ENCODE data around the gene PDLIM5. TPM values are rescaled to one million over a fixed set of nuclear protein-coding genes. Genes with fewer than 3 reads are reported as not detected.
"Not testable (repeated sequence)": the region's sequence is repeated elsewhere in the genome, so short reads cannot be mapped to it uniquely, and the experiment has no call there.

The PDLIM5 gene
- total RNA-seq, 1 experiment from 2014 or later = 27.2 TPM

- no peak for DNase-seq (ENCODE audit: low read depth)
Observed at GRCh38 chr4:94459462-94460161, 7.9 kb downstream of the PDLIM5 start.

DNA sequence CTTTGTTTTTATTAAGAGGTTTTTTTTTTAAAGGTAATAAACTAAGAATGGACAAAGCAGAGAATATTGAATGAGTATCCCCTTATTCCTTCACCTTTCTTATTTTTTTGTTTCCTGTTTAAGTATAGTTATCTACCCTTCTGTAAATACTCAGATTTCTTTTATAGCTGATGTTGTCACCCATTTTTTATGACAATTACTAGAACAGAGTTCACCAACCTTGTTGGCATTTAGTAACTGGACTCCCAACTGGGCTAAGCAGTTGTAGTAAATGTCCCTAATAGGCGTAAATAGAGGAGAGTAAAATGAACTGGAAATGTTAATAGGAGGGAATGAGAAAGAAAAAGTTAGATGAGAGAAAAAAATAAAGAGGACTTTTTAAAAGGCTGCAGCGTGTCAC, 9.8 kb downstream of the PDLIM5 start:
- no peak for DNase-seq (ENCODE audit: low read depth)

- DNase-seq (ENCODE audit: low read depth) = no peak
Observed at GRCh38 chr4:94462572-94462971, 10.8 kb downstream of the PDLIM5 start.

DNA sequence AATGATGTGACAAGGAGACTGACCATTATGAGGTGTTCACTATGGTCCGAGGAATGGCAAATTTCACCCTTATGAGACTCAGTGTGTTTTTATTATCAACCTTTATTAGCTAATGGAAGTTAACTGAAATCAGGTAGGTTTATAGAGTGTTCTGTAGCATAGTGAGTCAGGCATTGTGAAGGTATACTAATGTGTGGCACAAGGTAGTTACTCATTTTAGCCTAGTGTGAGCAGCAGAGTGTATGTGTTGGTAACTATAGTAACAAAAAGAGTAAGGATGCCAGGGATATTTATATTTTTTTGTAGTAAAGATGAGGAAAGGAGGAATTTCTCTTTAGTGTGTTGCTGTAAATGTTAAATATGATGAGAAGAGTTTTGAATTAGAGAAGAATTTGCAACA, 12.0 kb downstream of the PDLIM5 start:
- peak; percentile 4 for DNase-seq (ENCODE audit: low read depth)

DNA sequence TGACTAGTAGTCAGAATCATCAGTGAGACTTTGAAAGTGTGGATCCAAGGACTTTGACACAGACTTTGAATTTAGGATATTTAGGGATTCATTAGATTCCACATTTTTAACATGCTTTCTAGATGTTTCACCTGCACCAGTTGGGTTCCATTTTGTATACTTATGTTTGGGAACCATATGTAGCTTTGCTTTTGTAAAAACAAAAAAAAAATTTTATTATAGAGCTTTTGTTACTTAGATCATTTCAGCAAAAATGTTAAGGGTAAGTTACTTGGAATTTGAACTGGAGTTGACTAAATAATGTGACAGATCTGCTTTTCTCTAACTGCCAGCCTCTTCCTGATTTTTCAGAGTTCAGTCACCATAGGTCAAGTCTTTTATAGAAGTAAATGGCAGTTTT, 14.6 kb downstream of the PDLIM5 start:
- DNase-seq (ENCODE audit: low read depth) = no peak

- no peak for DNase-seq (ENCODE audit: low read depth)
Observed at GRCh38 chr4:94466923-94467322, 15.2 kb downstream of the PDLIM5 start.

GRCh38 chr4:94468093-94468769, 16.5 kb downstream of the PDLIM5 start:
- DNase-seq (ENCODE audit: low read depth) = no peak

- no peak for DNase-seq (ENCODE audit: low read depth)
Observed at GRCh38 chr4:94469221-94469784, 17.6 kb downstream of the PDLIM5 start.

GRCh38 chr4:94470132-94470531, 18.4 kb downstream of the PDLIM5 start:
- DNase-seq (ENCODE audit: low read depth) = no peak

GRCh38 chr4:94470782-94471181, 19.0 kb downstream of the PDLIM5 start:
- DNase-seq (ENCODE audit: low read depth) = not testable (repeated sequence)

DNA sequence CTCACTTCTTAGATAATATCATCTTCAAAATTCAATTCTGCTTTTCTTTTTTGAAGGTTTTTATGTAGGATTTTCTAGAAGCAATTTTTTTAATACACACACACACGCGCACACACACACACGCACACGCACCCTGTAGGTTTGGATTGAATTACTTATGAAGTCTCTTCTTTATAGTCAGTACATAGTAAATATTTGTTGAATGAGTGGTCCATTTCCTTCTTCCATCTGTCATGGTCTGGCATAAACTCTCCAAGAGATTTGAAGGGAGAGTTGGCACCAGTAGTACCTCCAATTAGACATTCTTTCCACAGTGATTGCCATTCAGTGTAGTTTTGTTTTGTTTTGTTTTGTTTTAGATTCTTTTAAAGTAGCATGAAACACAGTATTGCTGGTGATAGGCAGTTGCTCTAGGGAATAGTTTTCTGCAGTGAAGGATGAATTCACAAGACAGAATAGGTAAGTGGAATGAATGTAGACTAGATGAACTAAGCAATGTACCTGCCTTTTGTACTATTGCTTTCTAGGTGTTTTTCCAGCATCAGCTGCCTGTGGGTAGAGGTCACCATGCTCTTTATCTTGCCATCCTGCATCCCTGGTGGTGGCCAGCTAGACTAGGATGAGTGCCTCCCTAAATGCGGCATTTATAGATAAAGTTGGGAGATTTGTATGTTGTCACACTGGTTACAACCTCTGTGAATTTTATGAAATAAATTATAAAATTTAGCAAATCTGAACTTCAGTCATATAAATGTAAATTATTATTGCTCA, 20.5 kb downstream of the PDLIM5 start:
- DNase-seq (ENCODE audit: low read depth) = peak; percentile 57

DNA sequence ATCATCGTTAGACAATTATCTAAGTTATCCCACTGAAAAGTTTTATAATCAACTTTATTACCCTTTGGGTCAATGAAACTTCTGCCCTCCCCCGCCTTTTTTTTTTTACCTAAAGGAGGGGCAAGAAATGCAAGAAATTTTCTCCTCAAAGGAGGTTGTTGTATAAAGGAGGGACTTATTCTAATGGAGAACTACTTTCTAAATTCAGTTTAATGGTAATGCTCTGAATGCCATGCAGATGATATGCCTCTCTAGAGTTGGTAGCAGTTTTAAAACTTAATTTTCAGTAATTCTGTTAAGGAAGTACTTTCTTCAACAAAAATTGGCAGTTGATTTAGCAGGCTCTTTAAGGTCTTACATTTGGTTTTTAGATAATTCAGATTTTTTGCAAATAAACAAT, 23.3 kb downstream of the PDLIM5 start:
- DNase-seq (ENCODE audit: low read depth) = no peak

GRCh38 chr4:94475794-94476193, 24.1 kb downstream of the PDLIM5 start:
- DNase-seq (ENCODE audit: low read depth) = no peak

GRCh38 chr4:94477227-94477626, 25.5 kb downstream of the PDLIM5 start:
- DNase-seq (ENCODE audit: low read depth) = no peak

DNA sequence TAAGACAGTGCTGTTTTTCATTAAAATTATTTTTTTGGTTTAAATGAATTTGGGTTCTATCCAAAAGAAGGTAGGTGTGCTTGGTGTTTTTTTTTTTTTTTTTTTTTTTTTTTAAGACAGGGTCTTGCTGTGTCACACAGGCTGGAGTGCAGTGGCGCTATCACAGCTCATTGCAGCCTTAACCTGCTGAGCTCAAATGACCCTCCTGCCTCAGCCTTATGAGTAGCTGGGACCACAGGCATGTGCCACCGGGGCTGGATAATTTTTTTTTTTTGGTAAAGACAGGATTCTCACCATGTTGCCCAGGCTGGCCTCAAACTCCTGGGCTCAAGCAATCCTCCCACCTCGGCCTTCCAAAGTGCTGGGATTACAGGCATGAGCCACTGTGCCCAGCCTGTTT, 27.1 kb downstream of the PDLIM5 start:
- not testable (repeated sequence) for DNase-seq (ENCODE audit: low read depth)

GRCh38 chr4:94479358-94480141, 27.8 kb downstream of the PDLIM5 start:
- no peak for DNase-seq (ENCODE audit: low read depth)

DNA sequence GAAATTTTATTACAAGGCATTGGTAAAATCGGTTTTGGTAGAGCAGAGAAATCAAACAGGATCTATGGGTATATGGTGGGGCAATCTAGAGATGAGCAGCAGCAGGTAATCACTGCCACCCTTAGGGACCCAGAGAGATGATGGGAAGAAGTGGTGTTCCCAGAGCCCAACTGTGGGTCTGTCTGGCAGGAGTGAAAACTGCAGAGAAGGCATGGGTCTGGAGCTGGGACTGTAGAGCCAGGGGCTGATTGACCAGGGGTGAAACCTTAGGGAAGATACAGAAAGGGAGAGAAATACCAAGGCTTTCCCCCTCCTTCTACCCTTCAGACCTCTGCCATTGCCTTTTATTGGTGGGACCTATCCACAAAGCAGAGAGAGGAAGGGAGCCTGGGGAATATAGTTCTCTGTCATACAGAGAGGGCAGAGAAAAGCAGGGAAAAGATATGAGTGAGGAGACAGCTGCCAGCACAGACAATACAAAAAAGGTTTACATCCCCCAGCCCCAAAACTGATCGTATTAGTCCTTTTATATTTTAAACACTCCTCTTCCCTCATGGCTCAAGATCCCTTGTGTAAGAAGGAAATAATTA, 28.7 kb downstream of the PDLIM5 start:
- no peak for DNase-seq (ENCODE audit: low read depth)

DNA sequence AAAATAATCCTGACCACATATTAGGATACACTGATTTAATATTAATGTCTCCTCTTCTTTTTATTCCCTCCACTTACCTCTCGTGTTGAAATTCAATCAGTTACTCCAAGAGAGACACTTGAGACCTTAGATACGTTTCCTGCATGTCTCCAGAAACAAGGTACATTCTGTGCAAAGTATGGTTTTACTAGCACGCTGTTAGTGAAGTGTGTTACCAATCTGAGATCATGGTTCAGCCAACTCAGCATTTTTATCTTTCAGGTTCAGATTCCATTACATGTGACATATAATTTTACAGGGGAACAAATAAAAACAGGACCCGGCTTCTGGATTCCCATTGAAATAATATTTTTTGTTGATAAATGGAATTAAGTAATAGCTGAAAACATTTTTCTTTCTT, 32.2 kb downstream of the PDLIM5 start:
- DNase-seq (ENCODE audit: low read depth) = no peak

DNA sequence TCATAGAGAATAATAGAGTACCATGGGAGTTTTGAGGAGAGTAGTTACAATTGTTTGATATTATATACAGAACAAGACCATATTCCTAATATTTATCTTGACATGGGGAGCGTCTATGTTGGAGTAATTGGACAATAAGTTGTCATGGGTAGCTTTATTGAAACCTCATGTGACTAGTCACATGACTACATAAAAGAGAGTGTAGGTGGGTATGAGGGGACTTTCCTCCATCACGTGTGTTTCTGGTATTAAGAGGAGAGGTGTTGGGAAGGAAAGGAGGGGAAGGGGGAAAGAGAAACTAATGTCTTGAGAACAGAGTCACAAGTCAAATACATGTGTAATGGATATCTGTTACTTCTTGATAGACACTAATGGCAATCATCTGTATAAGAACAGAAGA, 33.1 kb downstream of the PDLIM5 start:
- no peak for DNase-seq (ENCODE audit: low read depth)

DNA sequence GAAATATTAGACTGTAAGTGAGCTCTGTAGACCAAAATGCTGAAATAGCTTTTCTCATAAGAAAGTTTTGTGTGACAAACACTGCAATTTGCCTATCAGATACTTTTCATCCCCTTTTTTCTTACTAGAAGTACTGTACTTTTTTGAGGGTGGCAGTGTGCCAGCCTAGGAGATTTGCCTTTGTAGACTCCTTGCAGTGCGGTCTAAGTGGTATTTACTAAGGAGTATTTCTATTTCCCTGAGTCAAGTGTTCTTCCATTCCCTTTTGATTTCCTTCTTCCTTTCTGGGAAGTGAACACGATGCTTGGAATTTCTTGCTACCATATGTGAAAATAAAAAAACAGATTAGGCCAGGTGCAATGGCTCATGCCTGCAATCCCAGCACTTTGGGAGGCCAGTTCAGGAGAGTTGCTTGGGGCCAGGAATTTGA, 34.6 kb downstream of the PDLIM5 start:
- DNase-seq (ENCODE audit: low read depth) = peak; percentile 7

DNA sequence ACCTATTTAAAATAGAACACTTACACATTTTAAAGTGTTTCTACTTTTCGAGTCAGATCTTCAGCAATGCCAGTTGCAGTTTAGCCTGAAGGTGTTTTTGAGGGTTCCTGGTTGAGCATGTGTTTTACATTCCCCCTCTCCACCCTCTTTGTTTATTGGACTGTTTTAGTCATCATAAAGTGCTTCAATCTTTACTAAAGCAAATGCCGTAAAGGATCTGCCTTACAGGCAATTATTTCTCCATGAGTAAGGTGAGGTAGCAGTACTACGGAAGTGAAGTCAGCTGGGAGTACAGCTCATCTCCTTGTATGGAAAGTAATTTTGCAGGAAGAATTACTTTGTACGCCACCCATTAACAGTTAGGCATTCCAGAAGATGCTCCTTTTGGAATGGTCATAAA, 36.9 kb downstream of the PDLIM5 start:
- DNase-seq (ENCODE audit: low read depth) = peak; percentile 51

Measured in HT1080 (cell line).